OCI-LY3 (cell line): ENCODE results near the gene ACADSB.

Experiments
- H2AFZ ChIP-seq: fragments of 200-600, 300-600 bp; shearing (Covaris generic); 2 replicates; pipeline ENCODE4 v1.6.0; 2014; ENCODE audit warnings: antibody characterized with exemption, low read depth, low read length
- H3K27ac ChIP-seq: fragments of 200-600, 300-600 bp; sonication (generic); 2 replicates; pipeline ENCODE4 v1.5.1; 2014; ENCODE audit warnings: mild to moderate bottlenecking, low read length, moderate library complexity, mixed read lengths
- H3K27me3 ChIP-seq: fragments of 200-600, 300-600 bp; sonication (generic); 2 replicates; pipeline ENCODE4 v1.6.1; 2014; ENCODE audit warnings: low read depth, low read length, mixed read lengths
- H3K36me3 ChIP-seq: fragments of 200-600, 300-600 bp; sonication (generic); replicated peaks from 2 replicates; pipeline ENCODE3; 2014; ENCODE audit warnings: low read depth, low read length, mixed read lengths
- H3K4me1 ChIP-seq: fragments of 300-600, 200-600 bp; sonication (generic); 2 replicates; pipeline ENCODE4 v1.6.1; 2014; ENCODE audit warnings: low read length, mixed read lengths
- H3K4me2 ChIP-seq: fragments of 200-600, 300-600 bp; sonication (generic); 2 replicates; pipeline ENCODE4 v1.6.1; 2014; ENCODE audit warnings: low read length, mixed read lengths
- H3K4me3 ChIP-seq: fragments of 300-600, 200-600 bp; sonication (generic); 2 replicates; pipeline ENCODE4 v1.5.1; 2014; ENCODE audit warnings: antibody characterized with exemption, mild to moderate bottlenecking, low read length, moderate library complexity
- H3K79me2 ChIP-seq: fragments of 300-600, 200-600 bp; shearing (Covaris generic); 2 replicates; pipeline ENCODE4 v1.6.1; 2014; ENCODE audit warnings: mild to moderate bottlenecking, low read length, mixed read lengths
- H3K9ac ChIP-seq: fragments of 300-600, 200-600 bp; shearing (Covaris generic); 2 replicates; pipeline ENCODE4 v1.6.0; 2014; ENCODE audit warnings: mild to moderate bottlenecking, low read length, moderate library complexity
- H3K9me3 ChIP-seq: fragments of 200-600, 300-600 bp; shearing (Covaris generic); 2 replicates; pipeline ENCODE4 v1.6.1; 2014; ENCODE audit warnings: low read length, mixed read lengths; ENCODE audit not compliant: insufficient read depth
- H4K20me1 ChIP-seq: fragments of 200-600, 300-600 bp; sonication (generic); 2 replicates; pipeline ENCODE4 v1.6.1; 2016; ENCODE audit warnings: low read length, mixed read lengths; ENCODE audit not compliant: insufficient read depth
- CTCF ChIP-seq: fragments of 200-600, 300-600 bp; sonication (generic); IDR thresholded peaks from 2 replicates; pipeline ENCODE4 v1.5.1; 2014; ENCODE audit warnings: antibody characterized with exemption, low read length, low read depth
- EZH2phosphoT487 ChIP-seq: fragments of 200-600 bp; shearing (Covaris generic); IDR thresholded peaks from 2 replicates; pipeline ENCODE4 v1.6.1; 2018; ENCODE audit warnings: antibody characterized with exemption, mixed run types, low read depth

The ACADSB gene

DNA sequence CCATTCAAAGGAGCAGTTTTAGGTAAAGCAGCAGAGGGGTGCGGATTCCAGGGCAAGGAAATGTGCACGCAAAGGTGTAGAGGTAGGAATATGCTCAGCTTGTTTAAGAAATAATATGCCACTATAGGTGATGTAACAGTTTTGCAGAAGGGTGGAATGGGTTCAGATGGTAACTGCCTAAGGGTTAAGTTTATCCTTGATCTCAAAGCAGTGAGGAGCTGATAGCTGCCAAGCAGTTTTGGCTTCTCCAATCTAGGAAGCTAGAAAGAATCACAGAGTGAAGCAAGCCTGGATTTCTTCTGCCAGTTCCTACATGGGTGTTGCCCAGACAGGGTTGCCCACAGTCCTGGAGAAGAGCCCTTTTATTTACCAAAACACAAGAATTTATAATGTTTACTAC lies 6.0 kb downstream of the ACADSB start:
- 0 out of 2 replicates have a peak, but pooled peaks cover under 1% of the 10 kb centered on the region for H3K79me2 ChIP-seq
- peaks cover 7% of the 10 kb centered on the region; the same call in 1 of the 2 replicates for H3K4me1 ChIP-seq
- H3K4me3 ChIP-seq, result no peak overlapping the region
- H3K4me2 ChIP-seq, result no peak overlapping the region
- no peaks in the 10 kb centered on the region for H3K36me3 ChIP-seq
- H3K27ac ChIP-seq, result no peak overlapping the region
- H3K9me3 ChIP-seq, result no peaks in the 10 kb centered on the region
- TF ChIP-seq CTCF, result no peak
- no peak for TF ChIP-seq EZH2phosphoT487
- no peak overlapping the region for H2AFZ ChIP-seq
- no peaks in the 10 kb centered on the region for H3K27me3 ChIP-seq
- no peak overlapping the region for H3K9ac ChIP-seq
- no peaks in the 10 kb centered on the region for H4K20me1 ChIP-seq

GRCh38 chr10:123016228-123016627 lies 7.4 kb downstream of the ACADSB start:
- no peaks in the 10 kb centered on the region for H3K9me3 ChIP-seq
- no peaks in the 10 kb centered on the region for H3K27me3 ChIP-seq
- no peak overlapping the region for H3K4me2 ChIP-seq
- no peak for TF ChIP-seq EZH2phosphoT487
- no peak for TF ChIP-seq CTCF
- no peak overlapping the region for H3K4me3 ChIP-seq
- no peak overlapping the region for H3K9ac ChIP-seq
- no peaks in the 10 kb centered on the region for H4K20me1 ChIP-seq
- H2AFZ ChIP-seq, result no peak overlapping the region
- H3K27ac ChIP-seq, result no peak overlapping the region
- H3K4me1 ChIP-seq, result no peaks in the 10 kb centered on the region
- no peaks in the 10 kb centered on the region for H3K36me3 ChIP-seq
- H3K79me2 ChIP-seq, result no peaks in the 10 kb centered on the region

- Histone ChIP-seq H3K9me3 (no peaks in the 10 kb centered on the region), H3K27me3 (no peaks in the 10 kb centered on the region), H3K4me3 (no peak overlapping the region), H2AFZ (no peak overlapping the region), H3K36me3 (no peaks in the 10 kb centered on the region), H3K27ac (no peak overlapping the region), H3K9ac (no peak overlapping the region), H3K79me2 (no peaks in the 10 kb centered on the region), H3K4me1 (no peaks in the 10 kb centered on the region), H4K20me1 (no peaks in the 10 kb centered on the region), H3K4me2 (no peak overlapping the region)
- TF ChIP-seq CTCF (no peak), EZH2phosphoT487 (no peak)
Observed at GRCh38 chr10:123017421-123018165, 8.8 kb downstream of the ACADSB start.

DNA sequence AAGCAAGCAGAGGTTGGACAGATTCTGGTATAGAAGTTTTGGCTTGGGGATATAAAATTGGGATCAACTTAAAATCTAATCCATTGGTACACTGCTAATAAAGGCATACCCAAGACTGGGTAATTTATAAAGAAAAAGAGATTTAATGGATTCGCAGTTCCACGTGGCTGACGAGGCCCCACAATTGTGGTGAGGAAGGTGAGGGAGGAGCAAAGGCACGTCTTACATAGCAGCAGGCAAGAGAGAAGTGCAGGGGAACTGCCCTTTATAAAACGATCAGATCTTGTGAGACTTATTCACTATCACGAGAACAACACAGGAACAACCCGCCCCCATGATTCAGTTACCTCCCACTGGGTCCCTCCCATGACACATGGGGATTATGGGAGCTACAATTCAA lies 9.7 kb downstream of the ACADSB start:
- no peaks in the 10 kb centered on the region for H4K20me1 ChIP-seq
- H3K27ac ChIP-seq, result no peak overlapping the region
- no peak overlapping the region for H2AFZ ChIP-seq
- no peak for TF ChIP-seq EZH2phosphoT487
- no peak for TF ChIP-seq CTCF
- no peak overlapping the region for H3K4me3 ChIP-seq
- H3K9me3 ChIP-seq, result no peaks in the 10 kb centered on the region
- no peaks in the 10 kb centered on the region for H3K79me2 ChIP-seq
- H3K9ac ChIP-seq, result no peak overlapping the region
- no peak overlapping the region for H3K4me2 ChIP-seq
- H3K36me3 ChIP-seq, result no peaks in the 10 kb centered on the region
- H3K27me3 ChIP-seq, result no peaks in the 10 kb centered on the region
- H3K4me1 ChIP-seq, result no peaks in the 10 kb centered on the region
